ENCODE results near the gene GRK1.

DNA sequence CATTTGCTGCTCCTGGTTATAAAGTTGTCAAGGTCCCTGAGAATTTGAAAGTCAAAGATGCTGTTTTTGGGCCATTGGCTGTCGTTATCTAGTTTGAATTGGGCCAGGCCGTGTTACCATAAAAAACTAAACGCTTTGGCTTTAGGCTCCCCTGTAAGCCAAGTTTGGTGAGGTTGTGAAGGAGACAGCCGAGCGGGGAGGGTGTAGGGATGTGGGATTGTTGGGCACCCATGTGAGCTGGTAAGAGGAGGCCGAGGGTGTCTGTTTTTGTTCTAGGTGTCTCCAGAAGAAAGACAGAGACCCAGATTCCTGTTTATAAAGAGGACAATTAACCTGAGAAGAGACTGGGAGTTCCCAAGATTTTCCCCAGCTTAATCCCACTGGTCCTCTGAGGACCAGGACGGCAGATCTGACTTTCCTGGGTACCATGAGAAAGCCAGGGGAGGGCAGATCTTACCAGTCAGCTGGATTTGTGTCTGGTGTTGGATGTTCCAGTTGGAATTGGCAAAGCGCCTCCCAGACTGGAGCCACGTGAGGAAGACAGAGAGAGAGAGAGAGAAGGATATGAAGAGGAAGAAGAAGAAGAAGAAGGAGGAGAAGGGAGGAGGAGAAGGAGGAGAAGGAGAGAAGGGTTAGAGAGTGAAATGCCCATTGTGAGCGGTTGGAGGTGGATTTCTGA, 117.1 kb downstream of the GRK1 start:
- no peak for TF ChIP-seq ZNF274 (IDR thresholded peaks at IDR 0.05; ENCODE audit: low read depth, low read length)
- no peak for TF ChIP-seq SUZ12 (IDR thresholded peaks at IDR 0.05; ENCODE audit: extremely low read depth, insufficient read depth, insufficient read length)
